Thoracic aorta endothelial cell (primary cell): ENCODE results near the gene FKBP14. TPM values are rescaled to one million over a fixed set of nuclear protein-coding genes. Genes with fewer than 3 reads are reported as not detected.

Experiments
- total RNA-seq: library from RNA; depleted of rRNA; stranded (reverse); fragments of >200 nt; gene quantifications from 2 replicates; pipeline ENCODE4 v1.2.3, GENCODE V29; 2012

FKBP14 gene
- 28.0 and 42.0 TPM in 2 replicates for total RNA-seq

GRCh38 chr7:30026229-30027064, at the start of gene FKBP14:
FKBP14 (minus strand) TSS chr7:30026702; CDS start chr7:30026508, 194 bp downstream.

GRCh38 chr7:30028216-30028748, 1.8 kb upstream of the FKBP14 start, which contains the start of gene PLEKHA8:
PLEKHA8 (plus strand) TSS chr7:30028412; CDS start chr7:30028763, 351 bp downstream.

GRCh38 chr7:29989257-29989995, 37.1 kb downstream of the FKBP14 start, which contains the start of gene SCRN1:
SCRN1 (minus strand) TSS chr7:29989801; CDS start chr7:29969067, 20,734 bp downstream.

Other genes starting within 250 kb of the FKBP14 start
- not detected in 2 replicates for gene WIPF3, start 220.2 kb downstream of the FKBP14 start, total RNA-seq
- 46.1 and 107 TPM in 2 replicates for gene SCRN1, start 36.9 kb downstream of the FKBP14 start, total RNA-seq
- 22.7 and 26.7 TPM in 2 replicates for gene PLEKHA8, start 1.7 kb upstream of the FKBP14 start, total RNA-seq
- gene MTURN, start 108.3 kb upstream of the FKBP14 start, total RNA-seq = 6.2 and 9.2 TPM in 2 replicates